22Rv1 (cell line): ENCODE measurements around the gene SPECC1L.

ENCODE experiments used
- CTCF ChIP-seq: fragments of 450-650 bp; IDR thresholded peaks from 2 replicates; pipeline ENCODE4 v1.5.1; 2017; ENCODE audit warnings: mild to moderate bottlenecking
- ZFX ChIP-seq: fragments of 450-650 bp; IDR thresholded peaks from 2 replicates; pipeline ENCODE4 v1.6.1; 2017; ENCODE audit warnings: antibody characterized with exemption, borderline replicate concordance

- TF ChIP-seq CTCF (no peak), ZFX (no peak)
Observed at GRCh38 chr22:24390576-24390975, 119.9 kb downstream of the SPECC1L start.
